ENCODE data around the gene SNTG2. TPM values are rescaled to one million over a fixed set of nuclear protein-coding genes. Genes with fewer than 3 reads are reported as not detected.
A peak's percentile ranks its signal among the peaks of the same experiment; 100 is the strongest.

Gene SNTG2
- total RNA-seq, 1 donor from 2014 or later, result 0.47 TPM

GRCh38 chr2:954687-955000 is 4.0 kb downstream of the SNTG2 start:
- TF ChIP-seq CTCF (conservative IDR thresholded peaks at IDR 0.05), result peak; percentile 0
- Mint-ChIP-seq H3K27ac (ENCODE audit: unreplicated experiment) (peak overlapping the region; percentile 40), H3K4me3 (no peak overlapping the region), H3K27me3 (ENCODE audit: low read depth) (peaks cover 47% of the 10 kb centered on the region), H3K36me3 (ENCODE audit: low read depth) (peaks cover 3% of the 10 kb centered on the region), H3K4me1 (peaks cover 11% of the 10 kb centered on the region), H3K9me3 (no peaks in the 10 kb centered on the region)
- no peak for DNase-seq (ENCODE audit: low read depth, low spot score)

- peaks cover 16% of the 10 kb centered on the region for H3K4me1 Mint-ChIP-seq
- H3K4me3 Mint-ChIP-seq, result no peak overlapping the region
Measured at GRCh38 chr2:955829-956731, 5.4 kb downstream of the SNTG2 start.

GRCh38 chr2:959457-959856 is 8.8 kb downstream of the SNTG2 start:
- no peak for DNase-seq (ENCODE audit: low read depth, low spot score)
- H3K9me3 Mint-ChIP-seq, result no peaks in the 10 kb centered on the region
- peaks cover 8% of the 10 kb centered on the region for H3K27me3 Mint-ChIP-seq (ENCODE audit: low read depth)
- H3K4me1 Mint-ChIP-seq, result peaks cover 13% of the 10 kb centered on the region
- no peak for TF ChIP-seq CTCF (conservative IDR thresholded peaks at IDR 0.05)
- H3K27ac Mint-ChIP-seq (ENCODE audit: unreplicated experiment), result no peak overlapping the region
- H3K36me3 Mint-ChIP-seq (ENCODE audit: low read depth), result no peaks in the 10 kb centered on the region
- no peak overlapping the region for H3K4me3 Mint-ChIP-seq

More at GRCh38 chr2:955829-956731, 5.4 kb downstream of the SNTG2 start:
- Mint-ChIP-seq H3K9me3 (no peaks in the 10 kb centered on the region), H3K36me3 (ENCODE audit: low read depth) (peaks cover 3% of the 10 kb centered on the region), H3K27me3 (ENCODE audit: low read depth) (peaks cover 40% of the 10 kb centered on the region), H3K27ac (ENCODE audit: unreplicated experiment) (no peak overlapping the region)
- no peak for DNase-seq (ENCODE audit: low read depth, low spot score)
- no peak for TF ChIP-seq CTCF (conservative IDR thresholded peaks at IDR 0.05)

GRCh38 chr2:960061-960736 is 9.6 kb downstream of the SNTG2 start:
- Mint-ChIP-seq H3K4me1 (peaks cover 13% of the 10 kb centered on the region), H3K27me3 (ENCODE audit: low read depth) (peaks cover 2% of the 10 kb centered on the region), H3K27ac (ENCODE audit: unreplicated experiment) (no peak overlapping the region), H3K9me3 (no peaks in the 10 kb centered on the region), H3K36me3 (ENCODE audit: low read depth) (no peaks in the 10 kb centered on the region), H3K4me3 (no peak overlapping the region)
- TF ChIP-seq CTCF (conservative IDR thresholded peaks at IDR 0.05), result no peak
- DNase-seq (ENCODE audit: low read depth, low spot score), result no peak

GRCh38 chr2:961786-962185 is 11.1 kb downstream of the SNTG2 start:
- H3K36me3 Mint-ChIP-seq (ENCODE audit: low read depth), result no peaks in the 10 kb centered on the region
- peaks cover 13% of the 10 kb centered on the region for H3K4me1 Mint-ChIP-seq
- H3K4me3 Mint-ChIP-seq, result no peak overlapping the region
- H3K9me3 Mint-ChIP-seq, result no peaks in the 10 kb centered on the region
- H3K27ac Mint-ChIP-seq (ENCODE audit: unreplicated experiment), result no peak overlapping the region
- DNase-seq (ENCODE audit: low read depth, low spot score), result no peak
- H3K27me3 Mint-ChIP-seq (ENCODE audit: low read depth), result no peaks in the 10 kb centered on the region
- no peak for TF ChIP-seq CTCF (conservative IDR thresholded peaks at IDR 0.05)
